Hepatocyte (in vitro differentiated cells): ENCODE data around the gene RAB11FIP4. TPM values are rescaled to one million over a fixed set of nuclear protein-coding genes. Genes with fewer than 3 reads are reported as not detected.

Experiments used
- DNase-seq: peaks from one replicate; pipeline ENCODE4 v3.0.0-alpha.2; 2016; ENCODE audit warnings: low spot score
- H2AFZ ChIP-seq: fragments of 200-600 bp; sonication (generic); 2 replicates; pipeline ENCODE4 v1.6.0; 2016; ENCODE audit warnings: antibody characterized with exemption, mild to moderate bottlenecking
- H3K27ac ChIP-seq: fragments of 200-600 bp; sonication (generic); 2 replicates; pipeline ENCODE4 v1.5.1; 2016; ENCODE audit warnings: mild to moderate bottlenecking
- H3K27me3 ChIP-seq: fragments of 200-600 bp; sonication (generic); 2 replicates; pipeline ENCODE4 v1.6.1; 2016
- H3K36me3 ChIP-seq: fragments of 200-600 bp; sonication (generic); replicated peaks from 2 replicates; pipeline ENCODE4 v1.5.1; 2016; ENCODE audit warnings: low read depth; ENCODE audit not compliant: insufficient read depth
- H3K4me1 ChIP-seq: fragments of 200-600 bp; sonication (generic); 2 replicates; pipeline ENCODE4 v1.5.1; 2016; ENCODE audit warnings: mild to moderate bottlenecking, moderate library complexity; ENCODE audit not compliant: insufficient read depth
- H3K4me2 ChIP-seq: fragments of 200-600 bp; sonication (generic); 2 replicates; pipeline ENCODE4 v1.6.0; 2016
- H3K4me3 ChIP-seq: fragments of 200-600 bp; sonication (generic); 2 replicates; pipeline ENCODE4 v1.5.1; 2016; ENCODE audit warnings: mild to moderate bottlenecking
- H3K79me2 ChIP-seq: fragments of 200-600 bp; sonication (generic); 2 replicates; pipeline ENCODE4 v1.6.0; 2017; ENCODE audit warnings: mild to moderate bottlenecking
- H3K9me2 ChIP-seq: fragments of 200-600 bp; sonication (generic); replicated peaks from 2 replicates; pipeline ENCODE4 v1.6.0; 2017; ENCODE audit warnings: mild to moderate bottlenecking; ENCODE audit not compliant: insufficient read depth
- H3K9me3 ChIP-seq: fragments of 200-600 bp; sonication (generic); 2 replicates; pipeline ENCODE4 v1.5.1; 2016; ENCODE audit warnings: low read depth, mild to moderate bottlenecking
- H4K20me1 ChIP-seq: fragments of 200-600 bp; sonication (generic); 2 replicates; pipeline ENCODE4 v1.6.0; 2016; ENCODE audit warnings: mild to moderate bottlenecking; ENCODE audit not compliant: insufficient read depth, poor library complexity, severe bottlenecking
- EZH2 ChIP-seq: fragments of 200-600 bp; sonication (generic); IDR thresholded peaks from 2 replicates; pipeline ENCODE4 v1.6.1; 2016; ENCODE audit warnings: antibody characterized with exemption, mild to moderate bottlenecking, borderline replicate concordance
- EZH2phosphoT487 ChIP-seq: fragments of 200-600 bp; sonication (generic); IDR thresholded peaks from one replicate; pipeline ENCODE4 v1.6.1; 2018; ENCODE audit warnings: antibody characterized with exemption, mild to moderate bottlenecking, low read depth, moderate library complexity; ENCODE audit not compliant: unreplicated experiment, severe bottlenecking
- WGBS: methylation state at CpG from one replicate; pipeline ENCODE4 v1.1.6; 2016; ENCODE audit warnings: low lambda C conversion rate; ENCODE audit errors: missing lambda C conversion rate; 5-methylcytosine and 5-hydroxymethylcytosine counted together
- polyA plus RNA-seq: library from polyadenylated mRNA; unstranded; fragments of >200 nt; fragmentation: Nextera tagmentation; extraction: Ambion mirVana; gene quantifications from 2 replicates; pipeline ENCODE4 v1.2.1, GENCODE V29; 2016
- total RNA-seq: library from RNA; depleted of rRNA; stranded (reverse); fragments of >200 nt; gene quantifications from 2 replicates; pipeline ENCODE4 v1.2.3, GENCODE V29; 2014
- TF ChIP-seq, protein P1 (sequence below): fragments of 200-600 bp; sonication (generic); IDR thresholded peaks from 2 replicates; pipeline ENCODE4 v1.5.1; 2016; ENCODE audit warnings: antibody characterized with exemption, mild to moderate bottlenecking; ENCODE audit not compliant: poor library complexity

Gene RAB11FIP4
- total and polyA plus RNA-seq, 2 experiments from 2014 or later, result 25.8 to 35.6 TPM

DNA sequence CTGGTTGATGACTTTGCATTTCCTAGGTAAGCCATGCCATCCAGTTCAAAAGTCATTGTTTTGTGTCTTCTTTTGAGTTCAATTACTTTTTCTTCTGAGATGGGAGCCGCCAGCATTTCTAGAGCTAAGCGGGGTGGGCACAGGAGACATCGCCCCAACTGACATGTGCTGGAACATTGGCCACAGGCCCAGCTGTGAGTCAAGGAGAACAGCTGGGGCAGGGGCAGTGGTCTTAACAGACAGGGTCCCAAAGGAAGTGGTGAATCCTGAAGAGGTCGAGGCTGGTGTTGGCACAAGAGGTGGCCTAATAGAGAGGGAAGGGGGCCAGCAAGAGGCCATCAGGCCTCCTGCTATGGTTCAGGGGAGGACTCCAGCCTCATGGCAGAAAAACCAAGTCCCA, 17.1 kb downstream of the RAB11FIP4 start:
- DNase-seq, result no peak
- Histone ChIP-seq H4K20me1 (no peaks in the 10 kb centered on the region), H3K4me1 (no peaks in the 10 kb centered on the region), H3K9me2 (no peaks in the 10 kb centered on the region), H3K4me3 (no peak overlapping the region), H3K4me2 (no peak overlapping the region), H3K36me3 (no peaks in the 10 kb centered on the region), H2AFZ (no peak overlapping the region), H3K9me3 (no peaks in the 10 kb centered on the region), H3K79me2 (no peaks in the 10 kb centered on the region), H3K27me3 (no peaks in the 10 kb centered on the region), H3K27ac (no peak overlapping the region)
- TF ChIP-seq EZH2 (no peak), EZH2phosphoT487 (no peak)
- TF ChIP-seq, protein P1, sequence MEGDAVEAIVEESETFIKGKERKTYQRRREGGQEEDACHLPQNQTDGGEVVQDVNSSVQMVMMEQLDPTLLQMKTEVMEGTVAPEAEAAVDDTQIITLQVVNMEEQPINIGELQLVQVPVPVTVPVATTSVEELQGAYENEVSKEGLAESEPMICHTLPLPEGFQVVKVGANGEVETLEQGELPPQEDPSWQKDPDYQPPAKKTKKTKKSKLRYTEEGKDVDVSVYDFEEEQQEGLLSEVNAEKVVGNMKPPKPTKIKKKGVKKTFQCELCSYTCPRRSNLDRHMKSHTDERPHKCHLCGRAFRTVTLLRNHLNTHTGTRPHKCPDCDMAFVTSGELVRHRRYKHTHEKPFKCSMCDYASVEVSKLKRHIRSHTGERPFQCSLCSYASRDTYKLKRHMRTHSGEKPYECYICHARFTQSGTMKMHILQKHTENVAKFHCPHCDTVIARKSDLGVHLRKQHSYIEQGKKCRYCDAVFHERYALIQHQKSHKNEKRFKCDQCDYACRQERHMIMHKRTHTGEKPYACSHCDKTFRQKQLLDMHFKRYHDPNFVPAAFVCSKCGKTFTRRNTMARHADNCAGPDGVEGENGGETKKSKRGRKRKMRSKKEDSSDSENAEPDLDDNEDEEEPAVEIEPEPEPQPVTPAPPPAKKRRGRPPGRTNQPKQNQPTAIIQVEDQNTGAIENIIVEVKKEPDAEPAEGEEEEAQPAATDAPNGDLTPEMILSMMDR, result no peak
- WGBS, result 94% methylated on average over 4 of the region's 4 CpGs

DNA sequence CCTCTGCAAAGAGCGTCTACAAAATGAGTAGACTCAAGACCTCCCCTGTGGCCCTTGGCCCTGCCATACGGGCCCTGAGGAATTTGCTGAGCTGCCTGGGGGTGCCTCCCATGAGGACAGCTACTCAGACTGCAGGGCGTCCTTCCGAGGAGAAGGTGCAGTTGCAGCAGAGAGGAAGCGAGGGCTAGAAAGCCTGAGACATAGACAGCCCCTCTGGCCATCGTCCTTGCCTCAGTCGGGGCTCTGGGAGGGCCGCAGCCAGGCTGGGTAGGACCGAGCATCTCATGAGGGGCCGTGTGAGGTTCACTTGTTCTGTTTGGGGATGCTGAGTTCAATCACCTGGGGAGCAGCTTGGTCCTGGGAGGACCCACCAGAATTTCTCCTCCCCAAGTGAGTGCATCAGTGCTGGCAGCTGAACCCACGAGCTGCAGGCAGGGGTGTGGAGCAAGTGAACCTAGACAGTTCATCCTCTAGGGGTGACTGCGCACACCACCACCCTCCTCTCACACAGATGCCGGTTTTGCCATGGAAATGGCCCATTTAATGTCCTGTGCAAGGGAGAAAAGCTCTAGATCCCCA, 20.3 kb downstream of the RAB11FIP4 start:
- no peaks in the 10 kb centered on the region for H3K4me1 ChIP-seq
- no peak overlapping the region for H3K4me3 ChIP-seq
- H3K9me3 ChIP-seq, result no peaks in the 10 kb centered on the region
- H3K79me2 ChIP-seq, result no peaks in the 10 kb centered on the region
- no peaks in the 10 kb centered on the region for H4K20me1 ChIP-seq
- no peak for DNase-seq
- H3K9me2 ChIP-seq, result no peaks in the 10 kb centered on the region
- H3K4me2 ChIP-seq, result no peak overlapping the region
- H3K36me3 ChIP-seq, result no peaks in the 10 kb centered on the region
- H3K27me3 ChIP-seq, result no peaks in the 10 kb centered on the region
- no peak overlapping the region for H3K27ac ChIP-seq
- no peak overlapping the region for H2AFZ ChIP-seq
- no peak for TF ChIP-seq EZH2
- TF ChIP-seq, protein P1, result no peak
- no peak for TF ChIP-seq EZH2phosphoT487
- 91% methylated on average over 12 of the region's 13 CpGs for WGBS

DNA sequence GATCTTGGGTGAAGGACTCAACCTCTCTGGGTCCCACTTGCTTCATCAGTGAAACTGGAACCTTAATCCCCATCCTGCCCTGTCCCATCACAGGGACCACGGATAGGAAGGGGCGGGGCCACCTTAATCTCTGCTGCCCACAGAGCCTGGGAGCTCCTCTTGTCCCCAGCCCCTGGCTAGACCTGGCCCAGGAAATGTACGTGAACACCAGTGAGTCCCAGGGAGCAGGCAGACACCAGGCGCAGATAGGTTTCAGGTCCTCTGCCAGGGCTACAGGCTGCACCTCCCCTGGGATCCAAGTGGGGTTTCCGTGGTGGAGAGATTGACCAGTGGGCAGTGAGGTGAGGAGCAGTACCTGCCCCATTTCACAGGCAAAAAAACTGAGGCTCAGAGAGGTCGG, 21.0 kb downstream of the RAB11FIP4 start:
- H3K9me2 ChIP-seq, result no peaks in the 10 kb centered on the region
- TF ChIP-seq, protein P1, result no peak
- TF ChIP-seq EZH2 (no peak), EZH2phosphoT487 (no peak)
- H3K79me2 ChIP-seq, result no peaks in the 10 kb centered on the region
- H3K9me3 ChIP-seq, result no peaks in the 10 kb centered on the region
- DNase-seq, result no peak
- H3K4me2 ChIP-seq, result no peak overlapping the region
- H3K27me3 ChIP-seq, result no peaks in the 10 kb centered on the region
- 71% methylated on average over 6 of the region's 6 CpGs for WGBS
- H3K36me3 ChIP-seq, result no peaks in the 10 kb centered on the region
- no peak overlapping the region for H3K4me3 ChIP-seq
- no peak overlapping the region for H3K27ac ChIP-seq
- no peaks in the 10 kb centered on the region for H4K20me1 ChIP-seq
- no peaks in the 10 kb centered on the region for H3K4me1 ChIP-seq
- H2AFZ ChIP-seq, result no peak overlapping the region
